ENCODE results near the gene ALDH18A1. TPM values are rescaled to one million over a fixed set of nuclear protein-coding genes. Genes with fewer than 3 reads are reported as not detected.
"Not testable (repeated sequence)": the region's sequence is repeated elsewhere in the genome, so short reads cannot be mapped to it uniquely, and the experiment has no call there.

Gene ALDH18A1
- total RNA-seq, result 23.2 TPM

GRCh38 chr10:95656291-95657164 is at the start of gene ALDH18A1:
ALDH18A1 (minus strand) TSS chr10:95656711; CDS start chr10:95653377, 3,334 bp downstream.
- ATAC-seq (peak; percentile 97), DNase-seq (ENCODE audit: low spot score) (peak; percentile 95)
- intact Hi-C loops (cut with DNase I), result no loop called here

- intact Hi-C loops (cut with DNase I), result loop anchor here (10.0 kb wide), 1 partner anchor 146 kb away; no protein-coding TSS in a partner anchor
- no peak for DNase-seq (ENCODE audit: low spot score)
- ATAC-seq, result no peak
These were observed 41.9 kb upstream of the ALDH18A1 start for GRCh38 chr10:95698415-95698814.

DNA sequence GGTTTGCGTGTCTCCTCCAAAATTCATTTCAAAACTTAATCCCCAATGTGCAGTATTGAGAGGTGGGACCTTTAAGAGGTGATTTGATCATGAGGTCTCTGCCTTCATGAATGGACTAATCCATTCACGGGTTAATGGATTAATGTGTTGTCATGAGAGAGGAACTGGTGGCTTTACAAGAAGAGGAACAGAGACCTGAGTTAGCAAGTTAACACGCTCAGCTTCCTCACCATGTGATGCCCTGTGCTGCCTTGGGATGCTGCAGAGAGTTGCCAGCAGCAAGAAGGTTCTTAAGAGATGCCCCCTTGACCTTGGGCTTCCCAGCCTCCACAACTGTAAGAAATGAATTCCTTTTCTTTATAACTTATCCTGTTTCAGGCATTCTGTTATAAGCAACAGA is 40.9 kb upstream of the ALDH18A1 start:
- intact Hi-C loops (cut with DNase I), result loop anchor here (10.0 kb wide), 1 partner anchor 147 kb away; no protein-coding TSS in a partner anchor

GRCh38 chr10:95694665-95695064 is 38.2 kb upstream of the ALDH18A1 start:
- intact Hi-C loops (cut with DNase I), result loop anchor here (10.0 kb wide), 1 partner anchor 150 kb away; no protein-coding TSS in a partner anchor
- DNase-seq (ENCODE audit: low spot score) (no peak), ATAC-seq (no peak)

More for the DNA sequence above, 40.9 kb upstream of the ALDH18A1 start:
- ATAC-seq (no peak), DNase-seq (ENCODE audit: low spot score) (no peak)

DNA sequence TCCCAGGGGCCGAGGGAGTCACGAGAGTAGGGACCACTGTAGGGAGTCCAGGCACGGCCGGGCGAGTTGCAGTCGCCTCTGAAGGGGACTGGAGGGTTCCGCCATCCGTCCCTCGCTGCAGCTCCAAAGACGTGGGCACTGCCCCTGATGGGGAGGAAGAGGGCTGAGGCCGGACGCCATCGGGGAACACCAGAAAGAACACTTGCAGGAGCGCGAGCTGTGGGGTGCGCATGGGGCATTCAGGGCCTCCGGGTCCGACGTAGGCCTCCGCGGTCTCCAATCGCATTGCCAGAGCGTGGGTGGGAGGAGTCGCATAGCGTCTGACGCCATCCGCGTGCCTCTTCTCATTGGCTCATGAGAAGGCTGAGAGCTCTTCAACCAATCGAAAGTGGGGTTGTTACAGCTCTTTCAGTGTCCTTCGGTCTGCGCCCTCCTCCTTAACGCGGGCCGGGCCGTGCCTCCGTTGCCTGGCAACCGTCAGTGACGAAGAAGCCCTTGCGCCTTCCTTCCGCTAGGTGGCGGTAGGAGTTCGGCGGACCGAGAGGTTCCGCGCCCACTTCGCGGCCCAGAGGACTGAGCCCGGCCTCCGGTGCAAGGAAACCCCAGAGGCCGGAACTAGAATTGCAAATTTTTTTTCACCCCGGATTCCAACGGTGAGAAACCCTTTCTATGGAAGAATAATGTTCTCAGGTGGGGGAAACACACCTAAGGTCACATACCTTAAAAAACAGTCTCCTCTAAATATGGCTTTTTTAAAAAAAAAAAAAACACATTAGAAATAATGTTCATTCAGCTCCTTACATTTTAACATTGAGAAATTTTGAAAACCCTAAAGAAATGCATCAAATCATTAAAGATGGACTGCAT is 37.4 kb upstream of the ALDH18A1 start, which contains the start of gene TCTN3:
Gene TCTN3, minus strand, starts transcription at position 260 of the 867 bp plus-strand sequence. Its CDS starts 28 bp downstream, at position 232.
- peak; percentile 100 for ATAC-seq
- intact Hi-C loops (cut with DNase I), result loop anchor here (10.0 kb wide), 1 partner anchor 151 kb away; no protein-coding TSS in a partner anchor

GRCh38 chr10:95693071-95693667 is 36.7 kb upstream of the ALDH18A1 start:
- intact Hi-C loops (cut with DNase I), result loop anchor here (10.0 kb wide), 1 partner anchor 152 kb away; no protein-coding TSS in a partner anchor

More for the DNA sequence above, 37.4 kb upstream of the ALDH18A1 start, which contains the start of gene TCTN3:
- DNase-seq (ENCODE audit: low spot score), result peak; percentile 98

DNA sequence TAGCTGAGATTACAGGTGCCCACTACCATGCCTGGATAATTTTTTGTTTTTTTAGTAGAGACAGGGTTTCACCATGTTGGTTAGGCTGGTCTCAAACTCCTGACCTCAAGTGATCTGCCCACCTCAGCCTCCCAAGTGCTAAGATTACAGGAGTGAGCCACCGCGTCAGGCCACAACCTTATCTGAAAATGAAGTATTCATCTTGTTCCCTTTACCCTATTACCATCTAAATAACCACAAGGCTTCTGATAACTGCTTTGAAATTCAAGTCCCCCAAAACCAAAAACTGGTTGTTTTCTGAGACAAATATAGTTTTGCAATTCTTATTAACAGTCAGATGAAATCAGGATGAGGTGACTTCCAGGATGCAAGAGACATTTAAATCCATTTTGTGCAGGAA is 34.8 kb upstream of the ALDH18A1 start:
- ATAC-seq, result no peak
- intact Hi-C loops (cut with DNase I), result loop anchor here (10.0 kb wide), 1 partner anchor 154 kb away; no protein-coding TSS in a partner anchor
- DNase-seq (ENCODE audit: low spot score), result no peak

More at GRCh38 chr10:95693071-95693667, 36.7 kb upstream of the ALDH18A1 start:
- no peak for DNase-seq (ENCODE audit: low spot score)
- peak; percentile 0 for ATAC-seq

DNA sequence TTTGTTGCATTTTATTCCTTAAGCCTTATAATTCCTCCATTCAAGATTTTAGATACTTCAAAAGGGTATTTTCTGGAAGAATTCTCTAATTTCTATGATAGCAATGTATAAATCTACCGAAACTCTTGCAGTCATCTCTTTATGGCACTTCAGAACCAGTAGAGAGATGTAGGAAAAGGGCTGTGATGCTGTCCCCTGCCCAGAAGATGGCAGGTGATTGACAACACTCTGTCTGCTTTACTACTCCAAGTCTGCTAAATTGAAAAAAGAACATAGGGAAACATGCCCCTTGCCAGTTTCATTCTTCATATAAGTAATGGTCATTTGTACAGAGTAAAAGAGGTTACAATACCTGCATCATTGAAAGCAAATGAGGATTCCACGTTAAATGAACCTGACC is 32.1 kb upstream of the ALDH18A1 start:
- ATAC-seq (no peak), DNase-seq (ENCODE audit: low spot score) (no peak)
- intact Hi-C loops (cut with DNase I), result no loop called here

GRCh38 chr10:95683966-95684365 is 27.5 kb upstream of the ALDH18A1 start:
- intact Hi-C loops (cut with DNase I), result no loop called here
- ATAC-seq, result no peak
- no peak for DNase-seq (ENCODE audit: low spot score)

GRCh38 chr10:95675403-95676116 is 19.0 kb upstream of the ALDH18A1 start:
- ATAC-seq (no peak), DNase-seq (ENCODE audit: low spot score) (no peak)
- intact Hi-C loops (cut with DNase I), result no loop called here

DNA sequence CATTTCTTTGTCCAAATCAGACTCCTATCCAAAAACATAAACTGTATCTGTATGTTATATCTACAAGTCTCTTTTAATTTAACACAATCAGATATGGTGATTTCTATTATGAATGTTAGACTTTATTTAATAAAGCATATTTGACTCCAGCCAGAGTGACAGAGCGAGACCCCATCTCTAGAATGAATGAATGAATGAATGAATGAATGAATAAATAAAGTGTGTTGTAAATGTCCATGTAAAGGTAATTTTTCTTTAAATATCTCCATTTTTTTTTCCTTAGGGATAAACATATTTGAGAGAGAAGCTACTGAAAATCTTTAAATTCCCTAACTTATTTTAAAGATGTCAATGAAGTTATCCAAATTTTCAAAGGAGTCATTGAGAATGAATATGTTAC is 18.1 kb upstream of the ALDH18A1 start:
- DNase-seq (ENCODE audit: low spot score), result no peak
- no peak for ATAC-seq

DNA sequence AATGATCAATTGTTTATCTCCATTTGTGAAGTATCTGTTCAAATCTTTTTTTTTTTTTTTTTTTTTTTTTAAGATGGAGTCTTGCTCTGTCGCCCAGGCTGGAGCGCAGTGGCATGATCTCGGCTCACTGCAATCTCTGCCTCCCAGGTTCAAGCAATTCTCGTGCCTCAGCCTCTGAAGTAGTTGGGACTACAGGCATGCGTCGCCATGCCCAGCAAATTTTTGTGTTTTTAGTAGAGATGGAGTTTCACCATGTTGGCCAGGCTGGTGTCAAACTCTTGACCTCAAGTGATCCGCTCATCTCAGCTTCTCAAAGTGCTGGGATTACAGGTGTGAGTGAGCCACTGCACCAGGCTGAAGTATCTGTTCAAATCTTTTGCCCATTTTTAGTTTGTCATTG is 16.1 kb upstream of the ALDH18A1 start:
- ATAC-seq; intact Hi-C loops (cut with DNase I); DNase-seq (ENCODE audit: low spot score): not testable (repeated sequence)

More for the DNA sequence above, 18.1 kb upstream of the ALDH18A1 start:
- intact Hi-C loops (cut with DNase I), result no loop called here

DNA sequence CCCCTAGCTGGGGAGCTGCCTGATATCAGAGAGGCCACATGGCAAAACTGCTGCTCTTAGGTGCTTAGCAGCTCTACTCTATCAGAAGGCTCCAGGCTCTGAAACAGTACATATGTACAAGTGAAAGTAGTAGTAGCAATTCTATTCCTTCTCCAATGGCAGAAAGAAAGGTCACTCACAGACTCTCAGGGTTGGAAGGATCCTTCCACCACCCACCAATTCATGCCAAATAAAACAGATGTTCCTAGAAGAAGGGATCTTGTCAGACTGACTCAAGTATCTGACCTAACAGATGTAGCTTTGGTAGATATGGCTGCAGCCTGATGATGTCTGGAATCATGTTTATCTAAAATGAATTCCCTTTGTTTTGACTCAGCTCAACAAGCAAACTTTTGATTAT is 8.0 kb upstream of the ALDH18A1 start:
- ATAC-seq, result no peak
- intact Hi-C loops (cut with DNase I), result no loop called here

GRCh38 chr10:95663496-95663895 is 7.0 kb upstream of the ALDH18A1 start:
- ATAC-seq, result no peak
- intact Hi-C loops (cut with DNase I), result no loop called here
- no peak for DNase-seq (ENCODE audit: low spot score)

More for the DNA sequence above, 8.0 kb upstream of the ALDH18A1 start:
- no peak for DNase-seq (ENCODE audit: low spot score)

GRCh38 chr10:95661818-95662217 is 5.3 kb upstream of the ALDH18A1 start:
- DNase-seq (ENCODE audit: low spot score) (no peak), ATAC-seq (no peak)
- intact Hi-C loops (cut with DNase I), result no loop called here

DNA sequence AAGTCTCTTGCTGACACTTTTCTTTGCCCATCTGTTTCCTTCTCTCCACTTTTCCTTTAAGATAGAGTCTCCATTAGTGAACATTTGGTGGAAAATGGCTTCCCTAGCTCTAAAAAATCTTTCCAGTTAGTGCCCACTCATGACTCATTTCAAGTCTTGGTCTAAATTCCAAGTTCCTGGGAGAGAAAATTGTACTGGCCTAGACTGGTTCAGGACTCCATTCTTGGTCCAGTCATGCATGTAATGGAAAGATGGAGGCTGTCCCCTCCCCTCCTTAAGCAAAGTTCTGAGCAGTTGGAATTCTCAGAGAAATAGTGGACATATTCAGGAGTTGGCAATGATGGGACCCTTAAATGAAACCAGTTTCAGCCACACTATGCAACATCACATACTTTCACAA is 3.8 kb upstream of the ALDH18A1 start:
- intact Hi-C loops (cut with DNase I), result no loop called here
- DNase-seq (ENCODE audit: low spot score), result no peak
- no peak for ATAC-seq

DNA sequence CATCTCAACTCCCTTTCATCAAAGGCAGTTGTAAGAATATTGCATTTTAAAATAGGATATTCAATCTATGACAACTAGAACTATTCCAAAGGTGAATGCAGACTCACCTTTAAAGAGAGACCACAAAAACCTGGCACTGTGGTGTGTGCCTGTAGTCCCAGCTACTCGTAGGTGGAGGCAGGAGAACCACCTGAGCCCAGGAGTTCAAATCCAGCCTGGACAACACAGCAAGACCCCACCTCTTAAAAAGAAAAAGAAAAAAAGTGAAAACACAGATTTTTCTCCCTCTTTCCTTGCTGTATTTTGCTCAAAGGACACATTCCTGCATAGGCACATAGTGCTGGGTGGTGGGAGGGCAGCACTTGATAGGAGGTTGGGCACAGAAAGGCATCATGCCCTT is 739 bp upstream of the ALDH18A1 start:
- no peak for ATAC-seq
- DNase-seq (ENCODE audit: low spot score), result no peak
- intact Hi-C loops (cut with DNase I), result no loop called here

All from sciatic nerve (tissue), 2 donors.